T follicular helper cell (primary cell): Measurements from ENCODE around the gene MMP7.

Source experiments
- DNase-seq: peaks from one replicate; pipeline ENCODE4 v3.0.0-alpha.2; 2020; ENCODE audit warnings: low read depth
- total RNA-seq, 2 experiments: gene quantifications; one replicate each; lab custom pipeline; 2026; lab: John Stamatoyannopoulos, UW

Gene MMP7
- total RNA-seq: 0 to 0.04 reads per million in 2 experiments

GRCh38 chr11:102530558-102530957, at the start of gene MMP7:
TSS of gene MMP7 (minus strand) at chr11:102530747. CDS start at chr11:102530700, 47 bp downstream.
- DNase-seq: no peak

- no peak for DNase-seq
Observed at GRCh38 chr11:102577723-102578122, 47.2 kb upstream of the MMP7 start.

GRCh38 chr11:102577182-102577581, 46.6 kb upstream of the MMP7 start:
- DNase-seq: no peak

- DNase-seq: no peak
Observed at GRCh38 chr11:102576350-102576749, 45.8 kb upstream of the MMP7 start.

GRCh38 chr11:102575012-102575411, 44.5 kb upstream of the MMP7 start:
- DNase-seq: no peak

GRCh38 chr11:102573851-102574250, 43.3 kb upstream of the MMP7 start:
- DNase-seq: no peak

- DNase-seq: no peak
Observed at GRCh38 chr11:102572554-102573220, 42.1 kb upstream of the MMP7 start.

- no peak for DNase-seq
Observed at GRCh38 chr11:102568851-102569250, 38.3 kb upstream of the MMP7 start.

GRCh38 chr11:102566112-102566511, 35.6 kb upstream of the MMP7 start:
- DNase-seq: no peak

GRCh38 chr11:102564110-102564509, 33.6 kb upstream of the MMP7 start:
- DNase-seq: no peak

GRCh38 chr11:102561636-102562035, 31.1 kb upstream of the MMP7 start:
- DNase-seq: no peak

- DNase-seq: no peak
Observed at GRCh38 chr11:102560555-102561011, 30.0 kb upstream of the MMP7 start.

- DNase-seq: no peak
Observed at GRCh38 chr11:102559839-102560238, 29.3 kb upstream of the MMP7 start.

GRCh38 chr11:102555091-102555490, 24.5 kb upstream of the MMP7 start:
- DNase-seq: no peak

GRCh38 chr11:102553835-102554282, 23.3 kb upstream of the MMP7 start:
- DNase-seq: no peak

- DNase-seq: no peak
Observed at GRCh38 chr11:102552447-102553194, 22.1 kb upstream of the MMP7 start.

GRCh38 chr11:102552020-102552419, 21.5 kb upstream of the MMP7 start:
- no peak for DNase-seq

GRCh38 chr11:102551169-102551781, 20.7 kb upstream of the MMP7 start:
- DNase-seq: no peak

GRCh38 chr11:102546923-102547471, 16.4 kb upstream of the MMP7 start:
- DNase-seq: no peak

GRCh38 chr11:102546427-102546826, 15.9 kb upstream of the MMP7 start:
- no peak for DNase-seq

- DNase-seq: no peak
Observed at GRCh38 chr11:102545701-102546100, 15.2 kb upstream of the MMP7 start.

- no peak for DNase-seq
Observed at GRCh38 chr11:102544594-102544993, 14.0 kb upstream of the MMP7 start.

GRCh38 chr11:102539567-102539966, 9.0 kb upstream of the MMP7 start:
- DNase-seq: no peak
